Astrocyte of the spinal cord (primary cell): ENCODE results near the gene SYT8.

Source experiments
- DNase-seq: peaks from one replicate; pipeline ENCODE4 v3.0.0; 2011; ENCODE audit warnings: low read depth, low spot score
- H3K4me3 ChIP-seq: 2 replicates; pipeline ENCODE4 v1.5.1; 2011; ENCODE audit warnings: low read depth, mild to moderate bottlenecking, low read length, moderate library complexity
- CTCF ChIP-seq: IDR thresholded peaks from 2 replicates; pipeline ENCODE4 v1.5.1; 2012; ENCODE audit warnings: low read depth, mild to moderate bottlenecking, low read length, inconsistent platforms
- in situ Hi-C: cut with HindIII; loops from 2 replicates; pipeline ENCODE4 v1.10.0; 2017; ENCODE audit warnings: low sequenced_read_pairs

The SYT8 gene

GRCh38 chr11:1837171-1838076 lies 2.6 kb downstream of the SYT8 start:
- in situ Hi-C loops: no loop called here
- DNase-seq: peak; percentile 44
- TF ChIP-seq CTCF: peak; percentile 96
- H3K4me3 ChIP-seq: no peak overlapping the region

GRCh38 chr11:1838077-1838425 lies 3.3 kb downstream of the SYT8 start:
- TF ChIP-seq CTCF: no peak
- in situ Hi-C loops: no loop called here
- no peak for DNase-seq
- H3K4me3 ChIP-seq: no peak overlapping the region

- no peak for TF ChIP-seq CTCF
- in situ Hi-C loops: no loop called here
- H3K4me3 ChIP-seq: no peak within 1 kb of the TSS
- no peak for DNase-seq
These were observed 3.8 kb downstream of the SYT8 start, which contains the start of gene TNNI2 for GRCh38 chr11:1838426-1839144. Gene TNNI2 (plus strand): TSS chr11:1838981. CDS start chr11:1839697, 716 bp downstream.

- in situ Hi-C loops: no loop called here
- H3K4me3 ChIP-seq: no peak overlapping the region
- no peak for DNase-seq
- no peak for TF ChIP-seq CTCF
These were observed 4.6 kb downstream of the SYT8 start for GRCh38 chr11:1839204-1839923.

- no peak overlapping the region for H3K4me3 ChIP-seq
- no peak for TF ChIP-seq CTCF
- in situ Hi-C loops: no loop called here
- no peak for DNase-seq
These were observed 5.4 kb downstream of the SYT8 start for GRCh38 chr11:1839924-1840779.
